Myometrial cell (primary cell): ENCODE measurements around the gene CHMP5. TPM values are rescaled to one million over a fixed set of nuclear protein-coding genes. Genes with fewer than 3 reads are reported as not detected.

Experiments used
- total RNA-seq: library from RNA; depleted of rRNA; stranded (reverse); fragments of >200 nt; gene quantifications from 2 replicates; pipeline ENCODE4 v1.2.3, GENCODE V29; 2015

CHMP5 gene
- 57.6 and 58.5 TPM in 2 replicates for total RNA-seq

DNA sequence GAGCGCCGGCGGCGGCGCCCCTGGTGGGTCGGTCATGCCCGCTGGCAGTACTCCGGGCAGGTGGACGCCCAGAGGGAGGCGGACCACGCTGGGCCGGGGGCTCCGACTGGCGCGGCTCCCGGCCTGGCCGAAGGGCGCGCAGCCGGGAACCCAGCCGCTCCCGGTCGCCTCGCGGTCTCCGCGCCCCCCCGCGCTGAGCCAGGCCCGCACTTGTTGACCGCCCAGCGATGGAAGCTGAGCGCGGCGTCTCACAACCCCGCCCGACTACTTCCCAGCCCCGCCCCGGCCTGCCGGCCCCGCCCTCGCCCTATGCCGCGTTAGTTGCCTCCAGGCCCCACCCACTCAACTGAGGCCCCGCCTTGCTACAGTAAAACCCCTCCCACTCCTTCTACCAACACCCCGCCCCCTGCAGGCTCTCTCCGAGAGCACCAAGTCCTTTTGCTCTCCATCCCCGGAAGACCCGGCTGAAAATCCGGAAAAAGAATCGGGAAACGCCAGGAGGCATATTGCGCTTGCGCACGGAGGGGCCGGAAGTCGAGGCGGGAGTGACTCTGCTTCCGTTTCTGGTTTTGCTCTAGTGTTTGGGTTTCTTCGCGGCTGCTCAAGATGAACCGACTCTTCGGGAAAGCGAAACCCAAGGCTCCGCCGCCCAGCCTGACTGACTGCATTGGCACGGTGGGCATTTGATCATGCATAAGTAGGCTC is at the start of gene CHMP5, which contains the start of gene BAG1:
Gene CHMP5, plus strand, starts transcription at position 577 of the 705 bp plus-strand sequence. Its CDS starts 30 bp downstream, at position 607.
Gene BAG1, minus strand, starts transcription at position 236 of the 705 bp plus-strand sequence.

DNA sequence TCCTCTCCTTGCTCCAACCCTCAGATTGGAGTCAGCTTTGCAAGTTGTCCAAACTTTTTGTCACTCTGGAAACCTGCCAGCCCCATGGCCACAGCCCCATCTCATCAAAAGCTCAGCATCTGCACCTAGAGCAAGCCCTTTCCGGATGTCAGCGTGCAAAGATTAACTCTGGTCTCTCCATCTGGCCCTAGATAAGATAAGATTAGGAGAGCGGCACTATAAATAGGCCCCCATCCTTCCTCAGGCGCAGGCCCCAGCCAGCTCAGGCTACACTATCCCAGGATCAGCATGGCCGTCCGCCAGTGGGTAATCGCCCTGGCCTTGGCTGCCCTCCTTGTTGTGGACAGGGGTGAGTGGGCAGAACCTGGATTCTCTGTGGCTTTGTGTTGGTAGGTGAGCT is 24.9 kb upstream of the CHMP5 start, which contains the start of gene SPINK4:
Gene SPINK4, plus strand, starts transcription at position 247 of the 400 bp plus-strand sequence. Its CDS starts 42 bp downstream, at position 289.

DNA sequence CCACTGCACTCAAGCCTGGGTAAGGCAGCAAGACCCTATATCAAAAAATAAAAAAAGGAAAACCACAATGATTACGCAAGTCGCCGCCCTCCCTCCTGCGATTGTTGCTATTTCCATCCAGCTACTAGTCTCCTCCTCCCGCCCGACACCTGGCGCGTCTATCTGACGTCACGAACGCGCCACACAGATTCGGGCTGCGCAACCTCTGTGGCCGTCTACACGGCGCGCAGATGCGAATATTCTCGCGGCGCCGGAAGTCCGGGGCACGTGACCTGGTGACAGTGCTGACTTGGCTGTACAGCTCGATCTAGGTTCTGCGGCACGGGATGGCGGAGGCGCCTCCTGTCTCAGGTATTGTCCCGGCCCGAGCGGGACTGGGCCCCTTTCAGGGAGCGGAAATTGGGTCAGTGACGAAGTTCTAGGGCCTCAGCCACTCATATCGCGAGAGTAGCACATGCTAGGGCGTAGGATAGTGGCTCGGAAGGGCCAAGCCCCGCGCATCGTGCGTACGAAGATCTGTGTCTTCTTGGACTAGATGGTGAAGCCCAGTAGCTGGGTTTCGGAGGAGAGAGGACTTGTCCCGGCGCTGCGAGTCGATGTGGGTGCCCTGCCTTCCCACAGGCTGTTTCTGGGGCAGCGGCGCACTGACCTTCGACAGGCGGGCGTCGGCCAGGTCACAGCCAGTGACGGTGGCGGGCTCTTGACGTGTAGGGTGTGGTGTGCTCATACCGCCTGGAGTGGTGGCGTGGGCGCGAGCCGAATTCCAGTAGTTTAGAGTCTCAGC is 25.6 kb downstream of the CHMP5 start, which contains the start of gene NFX1:
Gene NFX1, plus strand, starts transcription at position 270 of the 784 bp plus-strand sequence. Its CDS starts 57 bp downstream, at position 327.

Other genes with a start within 250 kb of the CHMP5 start
- 82.7 and 92.0 TPM in 2 replicates for gene DNAJA1, start 239.8 kb upstream of the CHMP5 start, total RNA-seq
- gene SMU1, start 188.4 kb upstream of the CHMP5 start, total RNA-seq = 16.4 and 20.9 TPM in 2 replicates
- gene B4GALT1, start 97.7 kb upstream of the CHMP5 start, total RNA-seq = 45.8 and 49.4 TPM in 2 replicates
- gene SPINK4, start 24.9 kb upstream of the CHMP5 start, total RNA-seq = not detected in 2 replicates
- gene BAG1, start 341 bp upstream of the CHMP5 start, total RNA-seq = 10.4 and 16.8 TPM in 2 replicates
- gene NFX1, start 25.5 kb downstream of the CHMP5 start, total RNA-seq = 13.8 and 19.3 TPM in 2 replicates
- not detected in 2 replicates for gene AQP7, start 137.5 kb downstream of the CHMP5 start, total RNA-seq
- 1.2 and 2.3 TPM in 2 replicates for gene AQP3, start 182.5 kb downstream of the CHMP5 start, total RNA-seq
- gene NOL6, start 208.9 kb downstream of the CHMP5 start, total RNA-seq = 36.9 and 40.9 TPM in 2 replicates